WTC11 (cell line): Measurements from ENCODE around the gene PTPN2. TPM values are rescaled to one million over a fixed set of nuclear protein-coding genes. Genes with fewer than 3 reads are reported as not detected.

ENCODE experiments used
- ATAC-seq: fragments of 200-7000 bp; cut with Tn5 transposase; 2 replicates; pipeline ENCODE4 v1.10.0; 2021; ENCODE audit warnings: mild to moderate bottlenecking, moderate library complexity
- CTCF ChIA-PET: fragments of 300-600 bp; sonication (Branson Sonifier 250); formaldehyde crosslinking; loops from one replicate; lab custom pipeline; 2021; ENCODE audit warnings: antibody characterized with exemption; lab: Charles Lee
- POLR2A ChIA-PET: fragments of 350-600 bp; sonication (Branson Sonifier 250); formaldehyde crosslinking; loops from one replicate; lab custom pipeline; 2021; ENCODE audit warnings: antibody characterized with exemption; lab: Charles Lee
- DNase-seq: peaks from one replicate; pipeline ENCODE4 v3.0.0; 2021; ENCODE audit warnings: low spot score
- H3K27ac Mint-ChIP-seq: 2 replicates; pipeline ENCODE4 v1.8.0; 2021; ENCODE audit warnings: mixed read lengths
- H3K27me3 Mint-ChIP-seq: 2 replicates; pipeline ENCODE4 v1.8.0; 2021; ENCODE audit warnings: low read depth, mild to moderate bottlenecking, moderate library complexity, mixed read lengths
- H3K36me3 Mint-ChIP-seq: 2 replicates; pipeline ENCODE4 v1.8.0; 2021; ENCODE audit warnings: mixed read lengths
- H3K4me1 Mint-ChIP-seq: 2 replicates; pipeline ENCODE4 v1.8.0; 2022; ENCODE audit warnings: mixed read lengths
- H3K4me3 Mint-ChIP-seq: 2 replicates; pipeline ENCODE4 v1.8.0; 2021; ENCODE audit warnings: mild to moderate bottlenecking, moderate library complexity, mixed read lengths
- H3K9me3 Mint-ChIP-seq: 2 replicates; pipeline ENCODE4 v1.8.0; 2021; ENCODE audit warnings: mixed read lengths
- ATF3 ChIP-seq: sonication (generic); formaldehyde crosslinking; conservative IDR thresholded peaks from 2 replicates; pipeline ENCODE4 v1.8.1; 2022; ENCODE audit warnings: mild to moderate bottlenecking, missing genetic modification reagents
- ERG ChIP-seq: fragments of 250-450 bp; sonication (Bioruptor Pico); IDR thresholded peaks from 2 replicates; pipeline ENCODE4 v1.8.0; 2021; ENCODE audit warnings: mild to moderate bottlenecking
- ESRRA ChIP-seq: sonication (generic); formaldehyde crosslinking; IDR thresholded peaks from 2 replicates; pipeline ENCODE4 v1.8.1; 2022; ENCODE audit warnings: mild to moderate bottlenecking, missing genetic modification reagents, borderline replicate concordance
- ETV6 ChIP-seq: sonication (generic); formaldehyde crosslinking; IDR thresholded peaks from 2 replicates; pipeline ENCODE4 v1.8.1; 2022; ENCODE audit warnings: mild to moderate bottlenecking, missing genetic modification reagents
- FOXK1 ChIP-seq: sonication (generic); formaldehyde crosslinking; IDR thresholded peaks from 2 replicates; pipeline ENCODE4 v1.8.0; 2022; ENCODE audit warnings: mild to moderate bottlenecking, moderate library complexity, missing genetic modification reagents
- GRHL2 ChIP-seq: fragments of 250-450 bp; sonication (Bioruptor Pico); IDR thresholded peaks from 2 replicates; pipeline ENCODE4 v1.8.0; 2022; ENCODE audit warnings: mild to moderate bottlenecking, moderate library complexity; ENCODE audit not compliant: insufficient replicate concordance, severe bottlenecking
- KAT7 ChIP-seq: sonication (generic); formaldehyde crosslinking; IDR thresholded peaks from 2 replicates; pipeline ENCODE4 v1.8.1; 2023; ENCODE audit warnings: missing genetic modification reagents, mild to moderate bottlenecking, borderline replicate concordance
- NFATC4 ChIP-seq: fragments of 250-450 bp; sonication (Bioruptor Pico); IDR thresholded peaks from 2 replicates; pipeline ENCODE4 v1.9.0; 2021; ENCODE audit warnings: mild to moderate bottlenecking
- NR2C2 ChIP-seq: sonication (generic); formaldehyde crosslinking; IDR thresholded peaks from 2 replicates; pipeline ENCODE4 v1.8.0; 2022; ENCODE audit warnings: mild to moderate bottlenecking, missing genetic modification reagents
- PRDM15 ChIP-seq: sonication (generic); formaldehyde crosslinking; IDR thresholded peaks from 2 replicates; pipeline ENCODE4 v1.8.0; 2022; ENCODE audit warnings: missing genetic modification reagents
- SOX15 ChIP-seq: fragments of 250-450 bp; sonication (Bioruptor Pico); IDR thresholded peaks from 2 replicates; pipeline ENCODE4 v1.9.0; 2021; ENCODE audit warnings: mild to moderate bottlenecking
- STAT6 ChIP-seq: sonication (generic); formaldehyde crosslinking; conservative IDR thresholded peaks from 2 replicates; pipeline ENCODE4 v1.8.1; 2023; ENCODE audit warnings: mild to moderate bottlenecking, low read depth, missing genetic modification reagents, moderate library complexity
- ZNF232 ChIP-seq: sonication (generic); formaldehyde crosslinking; IDR thresholded peaks from 2 replicates; pipeline ENCODE4 v1.8.0; 2022; ENCODE audit warnings: mild to moderate bottlenecking, missing genetic modification reagents
- ZNF317 ChIP-seq: sonication (generic); formaldehyde crosslinking; IDR thresholded peaks from 2 replicates; pipeline ENCODE4 v1.8.1; 2023; ENCODE audit warnings: low read depth, mild to moderate bottlenecking, moderate library complexity, missing genetic modification reagents, borderline replicate concordance
- ZNF416 ChIP-seq: fragments of 250-450 bp; sonication (Bioruptor Pico); IDR thresholded peaks from 2 replicates; pipeline ENCODE4 v1.9.0; 2021; ENCODE audit warnings: mild to moderate bottlenecking, inconsistent platforms
- ZNF425 ChIP-seq: fragments of 250-450 bp; sonication (Bioruptor Pico); conservative IDR thresholded peaks from 2 replicates; pipeline ENCODE4 v1.9.0; 2021; ENCODE audit warnings: mild to moderate bottlenecking
- ZNF671 ChIP-seq: fragments of 250-450 bp; sonication (Bioruptor Pico); IDR thresholded peaks from 2 replicates; pipeline ENCODE4 v1.8.0; 2021; ENCODE audit warnings: mild to moderate bottlenecking
- ZSCAN18 ChIP-seq: fragments of 250-450 bp; sonication (Bioruptor Pico); IDR thresholded peaks from 2 replicates; pipeline ENCODE4 v2.1.2; 2022; ENCODE audit warnings: mild to moderate bottlenecking, moderate library complexity
- total RNA-seq: library from RNA; stranded (reverse); gene quantifications from 3 replicates; pipeline ENCODE4 v1.2.3, GENCODE V29; 2021

The PTPN2 gene
- total RNA-seq, 1 experiment from 2014 or later = 37.7 TPM

GRCh38 chr18:12928206-12928605, 44.2 kb upstream of the PTPN2 start:
- no peaks in the 10 kb centered on the region for H3K9me3 Mint-ChIP-seq
- no peak for TF ChIP-seq NFATC4 (CRISPR knock-in tag)
- no peak for TF ChIP-seq STAT6 (CRISPR knock-in tag)
- no peak for TF ChIP-seq ZNF317 (CRISPR knock-in tag)
- TF ChIP-seq ESRRA = no peak
- TF ChIP-seq ERG (CRISPR knock-in tag) = no peak
- TF ChIP-seq NR2C2 (CRISPR knock-in tag) = no peak
- TF ChIP-seq KAT7 (CRISPR knock-in tag) = no peak
- no peak for TF ChIP-seq ETV6 (CRISPR knock-in tag)
- no peak for TF ChIP-seq ZNF671 (CRISPR knock-in tag)
- no peak for TF ChIP-seq ZNF425 (CRISPR knock-in tag)
- TF ChIP-seq ZSCAN18 (CRISPR knock-in tag) = no peak
- no peak for TF ChIP-seq ATF3
- no peak for TF ChIP-seq PRDM15 (CRISPR knock-in tag)
- no peak for TF ChIP-seq GRHL2 (CRISPR knock-in tag)
- no peak for TF ChIP-seq SOX15
- no peak for TF ChIP-seq ZNF416 (CRISPR knock-in tag)
- TF ChIP-seq FOXK1 (CRISPR knock-in tag) = no peak
- no peak for TF ChIP-seq ZNF232 (CRISPR knock-in tag)
- H3K4me3 Mint-ChIP-seq = no peak overlapping the region
- no peaks in the 10 kb centered on the region for H3K36me3 Mint-ChIP-seq
- ATAC-seq = no peak
- peaks cover 4% of the 10 kb centered on the region for H3K4me1 Mint-ChIP-seq
- CTCF ChIA-PET = interaction anchor here (0.7 kb wide), 1 partner anchor 226 kb away, joined by 3 read pairs; the partner anchor contains the start of genes CEP76 and PSMG2
- no peaks in the 10 kb centered on the region for H3K27me3 Mint-ChIP-seq
- POLR2A ChIA-PET = no interaction called here
- H3K27ac Mint-ChIP-seq = no peak overlapping the region
- no peak for DNase-seq
